Left renal pelvis (tissue), 4 donors: Measurements from ENCODE around the gene SPCS3. TPM values are rescaled to one million over a fixed set of nuclear protein-coding genes. Genes with fewer than 3 reads are reported as not detected.
"Not testable (repeated sequence)": the region's sequence is repeated elsewhere in the genome, so short reads cannot be mapped to it uniquely, and the experiment has no call there.

ENCODE experiments used
- DNase-seq, 4 donors: peaks; one replicate each; pipeline ENCODE4 v3.0.0-alpha.2; 2013; ENCODE audit warnings: low read depth in 4 of 4, low spot score in 3 of 4
- polyA plus RNA-seq, 4 donors: library from polyadenylated mRNA; unstranded; fragments of 120-200 nt; gene quantifications; one replicate each; pipeline ENCODE4 v1.2.1, GENCODE V29; 2013; ENCODE audit not compliant: insufficient read length in 4 of 4

The SPCS3 gene
- polyA plus RNA-seq, 4 donors = 82.9 to 109 (median 102) TPM

DNA sequence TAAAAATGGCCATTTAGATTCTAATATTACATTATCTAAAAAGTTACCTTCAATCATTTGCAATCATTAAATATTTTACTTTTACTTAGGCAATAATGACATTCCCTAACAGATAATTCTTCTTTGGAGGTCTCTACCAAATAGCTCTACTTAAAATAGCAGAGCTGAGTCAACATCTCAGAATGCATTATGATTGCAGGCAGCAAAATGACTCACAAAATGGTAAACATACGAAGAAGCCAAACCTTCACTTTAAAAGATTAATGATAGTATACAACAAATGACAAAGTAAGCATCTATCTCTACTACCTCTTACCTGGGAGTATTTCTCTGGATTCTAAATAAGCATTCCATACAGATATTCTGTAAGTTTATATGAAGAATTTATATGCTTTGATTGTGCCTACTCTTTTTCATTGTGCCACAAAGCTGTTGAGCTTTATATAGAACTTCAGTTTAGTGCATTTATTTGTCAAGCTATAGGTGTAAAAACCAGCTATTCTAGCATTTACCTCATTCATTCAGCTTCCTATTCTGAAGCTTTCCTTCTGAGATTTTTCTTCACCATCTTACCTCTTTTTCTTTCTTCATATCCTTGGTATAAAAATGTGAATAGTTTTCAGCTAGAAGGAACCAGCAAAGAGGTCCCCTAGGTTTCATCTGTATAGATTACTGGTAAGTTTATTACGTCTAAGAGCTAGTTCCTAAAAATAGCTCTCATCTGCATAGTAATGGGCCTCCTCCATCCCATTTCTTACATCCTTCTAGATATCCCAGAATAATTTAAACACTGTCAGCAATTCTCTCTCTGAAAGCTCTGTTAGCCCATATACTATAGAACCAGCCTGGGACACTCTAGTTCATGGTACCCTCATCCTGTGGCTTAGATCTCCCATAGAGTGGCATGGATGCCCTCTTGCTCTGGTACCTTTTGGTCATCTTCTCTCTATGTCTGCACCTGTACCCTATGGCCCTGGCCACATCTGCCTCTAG lies 17.2 kb upstream of the SPCS3 start:
- no peak for DNase-seq

DNA sequence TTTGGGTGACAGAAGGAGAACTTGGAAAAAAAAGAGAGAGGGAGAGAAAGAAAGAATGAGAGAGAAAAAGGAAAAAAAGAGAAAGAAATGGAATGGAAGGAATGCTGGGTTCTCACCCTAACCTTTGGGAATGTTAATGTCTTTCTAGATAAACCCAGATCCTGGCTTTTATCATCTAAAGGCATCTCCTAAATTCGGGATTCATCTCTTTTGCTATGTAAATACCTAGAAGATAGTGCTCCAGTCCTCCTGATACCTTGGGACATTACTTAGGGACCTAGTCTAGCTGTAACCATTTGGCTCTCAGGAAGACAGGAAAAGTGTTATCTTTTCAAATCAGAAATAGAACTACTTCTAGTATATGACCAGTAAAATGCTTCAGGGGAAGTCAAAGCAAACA lies 15.8 kb upstream of the SPCS3 start:
- DNase-seq = no peak

DNA sequence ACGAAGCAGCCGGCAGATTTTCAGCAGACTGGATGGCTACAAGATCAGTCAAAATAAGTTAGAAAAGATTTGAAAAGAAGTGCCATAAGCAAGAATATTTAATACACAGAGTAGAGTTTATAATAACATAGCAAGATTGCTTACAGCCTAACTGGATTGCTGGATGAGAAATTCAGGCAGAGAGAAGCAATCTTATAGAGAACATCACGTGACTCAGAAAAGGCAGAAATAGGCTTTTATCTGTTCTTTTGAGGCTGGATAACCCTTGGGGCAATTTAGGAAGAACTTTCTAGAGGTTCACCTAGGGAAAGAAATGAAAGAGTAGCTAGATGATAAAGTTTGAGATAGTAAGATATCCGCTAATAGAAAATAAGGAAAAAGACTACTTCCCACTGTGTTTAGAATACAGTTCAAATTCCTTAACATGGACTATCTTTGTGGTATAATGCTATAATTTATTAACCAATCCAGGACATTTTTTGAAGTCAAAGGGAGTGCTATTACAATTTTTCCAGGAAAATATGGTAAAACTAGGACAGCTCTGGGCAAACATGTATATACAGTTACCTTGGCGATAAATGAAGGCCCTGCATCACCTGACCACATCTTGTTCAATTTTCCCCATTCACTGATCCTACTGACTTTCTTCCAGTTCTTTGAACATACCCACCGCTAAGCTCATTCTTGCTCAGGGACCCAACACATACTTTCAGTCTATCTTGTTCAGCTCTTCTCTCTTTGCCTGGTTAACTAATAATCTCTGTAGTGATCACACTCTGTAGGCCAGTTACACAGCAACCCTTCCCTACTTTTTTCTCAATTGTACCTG lies 12.7 kb upstream of the SPCS3 start:
- no peak for DNase-seq

- peak in 1 of 4 donors; percentile 16 for DNase-seq
Observed at GRCh38 chr4:176307666-176307930, 12.2 kb upstream of the SPCS3 start.

GRCh38 chr4:176308441-176308840 lies 11.3 kb upstream of the SPCS3 start:
- DNase-seq = no peak

- DNase-seq = no peak
Observed at GRCh38 chr4:176309046-176309445, 10.7 kb upstream of the SPCS3 start.

- no peak for DNase-seq
Observed at GRCh38 chr4:176309772-176310171, 10.0 kb upstream of the SPCS3 start.

- DNase-seq = no peak
Observed at GRCh38 chr4:176313596-176314336, 6.0 kb upstream of the SPCS3 start.

DNA sequence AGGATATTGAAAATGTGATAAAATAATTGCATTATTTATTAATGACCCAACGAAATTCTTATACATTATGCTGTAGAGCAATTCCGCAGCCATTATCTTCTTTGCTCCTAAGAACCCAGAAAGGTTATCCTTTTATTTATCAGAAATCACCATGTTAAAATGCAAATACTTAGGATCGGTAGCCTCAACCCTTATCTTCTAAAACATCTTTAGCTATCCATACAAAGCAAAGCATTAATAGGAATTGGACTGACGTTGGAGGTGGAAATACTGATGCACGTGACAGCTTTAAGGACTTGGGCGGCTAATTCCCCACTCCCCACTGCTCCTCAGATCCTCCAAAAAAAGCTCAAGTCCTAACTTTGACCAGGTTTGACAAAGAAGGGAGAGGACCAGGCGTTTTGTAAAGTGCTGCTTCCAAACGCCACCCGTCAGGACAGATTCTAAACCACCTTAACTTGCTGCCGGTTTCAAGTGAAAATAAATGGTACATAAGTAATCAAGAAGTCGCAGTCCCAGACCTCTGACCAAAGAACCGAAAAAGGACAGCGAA lies 539 bp upstream of the SPCS3 start:
- DNase-seq = no peak

GRCh38 chr4:176320340-176320975 lies 692 bp downstream of the SPCS3 start:
- peak; percentile 71 to 77 (median 72) for DNase-seq

- no peak for DNase-seq
Observed at GRCh38 chr4:176320976-176321361, 1.2 kb downstream of the SPCS3 start.

DNA sequence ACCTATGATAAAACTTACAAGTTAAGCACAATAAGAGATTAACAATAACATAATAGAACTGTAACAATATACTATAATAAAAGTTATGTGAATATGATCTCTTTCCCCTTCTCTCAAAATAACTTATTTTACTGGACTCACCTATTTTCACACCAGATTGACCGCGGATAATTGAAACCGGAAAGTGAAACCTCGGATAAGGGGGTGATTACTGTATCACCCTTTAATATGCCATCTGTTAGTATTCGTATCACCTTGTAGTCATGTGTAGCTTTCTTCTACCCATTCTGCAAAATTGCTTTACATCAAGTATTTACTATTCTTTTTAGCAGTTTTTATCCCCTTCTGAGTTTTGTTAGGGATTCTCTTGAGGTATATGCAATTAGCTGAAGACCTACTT lies 1.8 kb downstream of the SPCS3 start:
- DNase-seq = no peak

GRCh38 chr4:176323511-176324160 lies 3.9 kb downstream of the SPCS3 start:
- DNase-seq = no peak

GRCh38 chr4:176324876-176325275 lies 5.1 kb downstream of the SPCS3 start:
- not testable (repeated sequence) for DNase-seq

- no peak for DNase-seq
Observed at GRCh38 chr4:176333076-176333475, 13.3 kb downstream of the SPCS3 start.

DNA sequence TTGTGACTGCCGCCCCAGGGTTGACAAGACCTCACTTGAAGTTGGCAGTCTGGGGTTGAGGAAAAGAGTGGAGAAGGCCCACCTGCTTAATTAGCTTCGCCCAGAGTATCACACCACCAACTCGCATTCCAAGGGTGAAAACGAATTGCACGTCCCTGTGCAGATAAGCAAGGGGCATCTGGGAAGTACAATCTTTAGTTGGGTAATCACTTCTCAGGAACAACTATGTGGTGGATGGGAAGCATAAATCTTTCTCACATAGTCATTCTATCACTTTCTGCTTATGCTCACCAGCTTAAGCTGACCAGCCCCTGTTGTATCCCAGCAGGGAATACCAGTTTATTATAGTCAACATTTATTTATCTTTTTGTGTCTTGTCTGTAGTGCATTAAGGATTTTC lies 14.3 kb downstream of the SPCS3 start:
- no peak for DNase-seq

DNA sequence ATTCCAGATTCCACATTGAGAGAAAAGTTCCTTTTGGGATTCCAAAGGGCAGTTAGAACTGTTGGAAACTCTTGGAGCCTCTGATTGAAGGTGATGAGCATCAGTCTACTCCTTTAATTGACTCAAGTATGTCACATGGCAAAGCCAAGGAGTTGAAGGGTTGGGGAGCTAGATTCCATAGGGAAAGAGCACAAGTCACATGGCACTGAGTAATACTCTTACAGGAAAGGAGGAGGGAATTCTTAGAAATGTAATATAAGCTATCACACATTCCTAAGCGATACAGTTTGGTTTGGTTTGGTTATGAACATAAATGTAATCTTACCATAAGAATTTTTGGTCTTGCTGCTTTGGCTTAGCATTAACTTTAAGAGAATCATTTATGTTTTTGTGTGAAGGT lies 15.7 kb downstream of the SPCS3 start:
- no peak for DNase-seq

GRCh38 chr4:176339936-176340761 lies 20.4 kb downstream of the SPCS3 start:
- no peak for DNase-seq
